GM12878 (cell line): ENCODE data around the gene SYCP2. TPM values are rescaled to one million over a fixed set of nuclear protein-coding genes. Genes with fewer than 3 reads are reported as not detected.

Source experiments
- ATF2 ChIP-seq: IDR thresholded peaks from 2 replicates; pipeline ENCODE4 v1.6.1; 2012; ENCODE audit warnings: low read length, inconsistent platforms
- ETV6 ChIP-seq, 2 experiments: fragments of 450-650 bp in 1 of 2; IDR thresholded peaks in 1 of 2; conservative IDR thresholded peaks in 1 of 2; 2 replicates each; pipeline ENCODE4 v1.6.1; 2014; ENCODE audit warnings: antibody characterized with exemption in 1 of 2, borderline replicate concordance in 1 of 2, low read depth in 1 of 2, mild to moderate bottlenecking in 1 of 2, moderate library complexity in 1 of 2
- HDAC2 ChIP-seq: fragments of 200-600 bp; sonication (generic); IDR thresholded peaks from 2 replicates; pipeline ENCODE4 v1.6.1; 2017
- HSF1 ChIP-seq: fragments of 150-350 bp; IDR thresholded peaks from 2 replicates; pipeline ENCODE4 v1.6.1; 2014; ENCODE audit warnings: mild to moderate bottlenecking, low read depth, low read length
- PKNOX1 ChIP-seq: fragments of 450-650 bp; IDR thresholded peaks from 2 replicates; pipeline ENCODE4 v1.6.1; 2016; ENCODE audit warnings: mild to moderate bottlenecking
- POLR2AphosphoS5 ChIP-seq: IDR thresholded peaks from 2 replicates; pipeline ENCODE4 v1.6.1; 2011; ENCODE audit warnings: mild to moderate bottlenecking, low read length, inconsistent platforms
- PRDM15 ChIP-seq: fragments of 450-650 bp; formaldehyde crosslinking; IDR thresholded peaks from 2 replicates; pipeline ENCODE4 v1.4.0; 2020; ENCODE audit warnings: mild to moderate bottlenecking, moderate library complexity
- RAD21 ChIP-seq: IDR thresholded peaks from 2 replicates; pipeline ENCODE4 v1.6.1; 2011; ENCODE audit warnings: mild to moderate bottlenecking, low read depth, low read length, moderate library complexity; ENCODE audit not compliant: insufficient read depth
- RELB ChIP-seq: fragments of 450-650 bp; IDR thresholded peaks from 2 replicates; pipeline ENCODE4 v1.6.1; 2017; ENCODE audit warnings: low read depth, mild to moderate bottlenecking, moderate library complexity
- SMARCA5 ChIP-seq: fragments of 450-650 bp; IDR thresholded peaks from 2 replicates; pipeline ENCODE4 v1.6.1; 2017; ENCODE audit warnings: mild to moderate bottlenecking
- SMC3 ChIP-seq: IDR thresholded peaks from 2 replicates; pipeline ENCODE4 v1.6.1; 2011; ENCODE audit warnings: low read length, improper control_type of control experiment, borderline replicate concordance
- TCF3 ChIP-seq: IDR thresholded peaks from 2 replicates; pipeline ENCODE4 v1.6.1; 2012; ENCODE audit warnings: low read depth, mild to moderate bottlenecking, low read length, borderline replicate concordance; ENCODE audit not compliant: insufficient read depth
- ZNF592 ChIP-seq: fragments of 450-650 bp; IDR thresholded peaks from 2 replicates; pipeline ENCODE4 v1.6.1; 2017; ENCODE audit warnings: mild to moderate bottlenecking, moderate library complexity
- ZSCAN29 ChIP-seq: fragments of 450-650 bp; IDR thresholded peaks from 2 replicates; pipeline ENCODE4 v1.6.1; 2017; ENCODE audit warnings: mild to moderate bottlenecking, moderate library complexity
- polyA plus RNA-seq, 11 experiments: library from polyadenylated mRNA; depleted of rRNA in 4 of 11; unstranded in 6 of 11; stranded (reverse) in 5 of 11; fragments of >200 nt; fragmentation: Nextera tagmentation in 4 of 11; fragmentation: Illumina TruSeq in 1 of 11; extraction: Ambion mirVana in 4 of 11; extraction: Trizol in 1 of 11; gene quantifications; 1 replicate in 1 of 11; 2 replicates in 10 of 11; pipeline versions ENCODE4 v1.2.1 to v1.2.3, GENCODE V29; 2011 to 2016; ENCODE audit warnings: inconsistent platforms in 2 of 11, missing spikeins in 2 of 11, low read depth in 1 of 11
- total RNA-seq, 4 experiments: library from RNA; depleted of rRNA in 3 of 4; stranded (reverse); fragments of >200 nt in 3 of 4; fragmentation: Illumina TruSeq in 1 of 4; extraction: Trizol in 1 of 4; gene quantifications; 2 replicates each; pipeline versions ENCODE4 v1.2.1 to v1.2.3, GENCODE V29; 2013 to 2021

Gene SYCP2
- total and polyA plus RNA-seq, 10 of the 15 experiments (the other 5 are each of a cell fraction or from before 2014, with no cell fraction given), result 0.01 to 0.18 (median 0.09) TPM; not detected in 2

GRCh38 chr20:59940129-59940955 is 6.9 kb upstream of the SYCP2 start, which contains the start of the genes FAM217B and PPP1R3D (continued):
- TF ChIP-seq HSF1, result no peak
- no peak for TF ChIP-seq TCF3
- no peak; a peak in 1 of 4 replicates for TF ChIP-seq ETV6 (conservative IDR thresholded peaks at IDR 0.05 in 1 of 2, IDR thresholded peaks at IDR 0.05 in 1 of 2; ENCODE audit: borderline replicate concordance in 1 of 2, low read depth in 1 of 2)
- no peak for TF ChIP-seq ZNF592
- no peak for TF ChIP-seq PRDM15
- no peak for TF ChIP-seq RAD21
- TF ChIP-seq PKNOX1, result no peak
- no peak; the same call in 1 of the 2 replicates for TF ChIP-seq RELB
- TF ChIP-seq ATF2, result no peak
- TF ChIP-seq HDAC2, result no peak; the same call in 1 of the 2 replicates
- TF ChIP-seq SMC3, result no peak
- TF ChIP-seq SMARCA5, result peak; percentile 83; the same call in 1 of the 2 replicates
- peak; percentile 82 for TF ChIP-seq POLR2AphosphoS5
- no peak for TF ChIP-seq ZSCAN29
